Central memory CD8-positive, alpha-beta T cell (primary cell): ENCODE data around the gene MAN2C1.

Experiments used
- ATAC-seq: fragments of 150-1000 bp; cut with Tn5 transposase; replicated peaks from 2 replicates; pipeline ENCODE4 v1.10.0; 2022; ENCODE audit warnings: mild to moderate bottlenecking, moderate FRiP score, moderate number of reproducible peaks; ENCODE audit not compliant: poor library complexity, severe bottlenecking; ENCODE audit errors: extremely low read depth
- DNase-seq, 2 donors: peaks; one replicate each; pipeline ENCODE4 v3.0.0; 2021; ENCODE audit warnings: low spot score in 2 of 2
- H3K27ac Mint-ChIP-seq: one replicate; pipeline ENCODE4 v1.8.0; 2022; ENCODE audit warnings: low read depth, mild to moderate bottlenecking, moderate library complexity, mixed read lengths
- H3K27me3 Mint-ChIP-seq: one replicate; pipeline ENCODE4 v1.8.0; 2022; ENCODE audit warnings: mixed read lengths
- H3K36me3 Mint-ChIP-seq: one replicate; pipeline ENCODE4 v1.8.0; 2022; ENCODE audit warnings: mild to moderate bottlenecking, moderate library complexity, mixed read lengths; ENCODE audit not compliant: insufficient read depth
- H3K4me1 Mint-ChIP-seq: one replicate; pipeline ENCODE4 v1.8.0; 2022; ENCODE audit warnings: mixed read lengths
- H3K4me3 Mint-ChIP-seq: one replicate; pipeline ENCODE4 v1.8.0; 2022; ENCODE audit warnings: mild to moderate bottlenecking, moderate library complexity, mixed read lengths
- H3K9me3 Mint-ChIP-seq: one replicate; pipeline ENCODE4 v1.8.0; 2022; ENCODE audit warnings: mixed read lengths

Gene MAN2C1

DNA sequence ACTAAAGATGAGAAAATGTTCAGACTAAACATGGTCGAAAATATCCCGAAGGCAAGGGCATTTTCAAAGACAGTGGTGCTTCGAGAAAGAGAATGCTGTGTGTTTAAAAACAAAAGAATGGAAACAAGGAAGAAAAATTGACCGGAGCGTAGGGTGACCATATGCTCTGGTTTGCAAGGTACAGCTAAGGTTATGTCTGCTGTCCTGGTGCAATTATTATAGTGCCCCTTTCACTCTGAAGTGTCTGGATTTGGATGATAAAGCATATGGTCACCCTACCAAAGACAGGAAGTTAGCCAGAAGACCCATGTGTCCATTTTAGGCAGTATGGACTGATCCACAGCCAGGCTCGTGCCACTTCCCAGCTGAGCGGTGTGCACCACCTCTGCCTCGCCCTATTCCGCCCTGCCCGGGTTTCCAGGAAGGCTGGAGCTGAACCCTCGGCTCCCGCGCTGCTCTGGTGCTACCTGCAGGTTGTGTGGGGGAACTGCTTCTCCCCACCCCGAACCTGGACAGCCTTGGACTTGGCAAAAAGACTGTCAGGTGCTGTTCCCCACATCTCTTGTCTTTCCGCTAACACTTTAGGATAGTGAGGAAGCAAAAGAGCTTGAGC lies 60.5 kb downstream of the MAN2C1 start:
- no peak for DNase-seq
- peaks cover 66% of the 10 kb centered on the region for H3K27me3 Mint-ChIP-seq
- no peak overlapping the region for H3K4me3 Mint-ChIP-seq

GRCh38 chr15:75306188-75306587 lies 62.2 kb downstream of the MAN2C1 start:
- H3K4me1 Mint-ChIP-seq, result no peaks in the 10 kb centered on the region
- no peak overlapping the region for H3K4me3 Mint-ChIP-seq
- no peaks in the 10 kb centered on the region for H3K9me3 Mint-ChIP-seq
- no peaks in the 10 kb centered on the region for H3K36me3 Mint-ChIP-seq
- DNase-seq (no peak), ATAC-seq (no peak)
- no peak overlapping the region for H3K27ac Mint-ChIP-seq
- H3K27me3 Mint-ChIP-seq, result peaks cover 66% of the 10 kb centered on the region

More for the DNA sequence above, 60.5 kb downstream of the MAN2C1 start:
- ATAC-seq, result no peak
- peaks cover 7% of the 10 kb centered on the region for H3K4me1 Mint-ChIP-seq
- H3K36me3 Mint-ChIP-seq, result no peaks in the 10 kb centered on the region
- H3K27ac Mint-ChIP-seq, result no peak overlapping the region
- no peaks in the 10 kb centered on the region for H3K9me3 Mint-ChIP-seq
